Esophagus muscularis mucosa (tissue), 3 donors: Measurements from ENCODE around the gene PKP1.

Source experiments
- CTCF ChIP-seq, 3 experiments: fragments of 200-600 bp in 2 of 3; fragments of 450-650 bp in 1 of 3; sonication (generic) in 2 of 3; IDR thresholded peaks; one replicate each; pipeline ENCODE4 v1.5.1; 2017 to 2019; ENCODE audit warnings: antibody characterized with exemption in 3 of 3, mild to moderate bottlenecking in 2 of 3, moderate library complexity in 1 of 3
- POLR2A ChIP-seq: fragments of 450-650 bp; IDR thresholded peaks from one replicate; pipeline ENCODE4 v1.6.1; 2017; ENCODE audit warnings: antibody characterized with exemption, moderate library complexity, mild to moderate bottlenecking, low read depth

DNA sequence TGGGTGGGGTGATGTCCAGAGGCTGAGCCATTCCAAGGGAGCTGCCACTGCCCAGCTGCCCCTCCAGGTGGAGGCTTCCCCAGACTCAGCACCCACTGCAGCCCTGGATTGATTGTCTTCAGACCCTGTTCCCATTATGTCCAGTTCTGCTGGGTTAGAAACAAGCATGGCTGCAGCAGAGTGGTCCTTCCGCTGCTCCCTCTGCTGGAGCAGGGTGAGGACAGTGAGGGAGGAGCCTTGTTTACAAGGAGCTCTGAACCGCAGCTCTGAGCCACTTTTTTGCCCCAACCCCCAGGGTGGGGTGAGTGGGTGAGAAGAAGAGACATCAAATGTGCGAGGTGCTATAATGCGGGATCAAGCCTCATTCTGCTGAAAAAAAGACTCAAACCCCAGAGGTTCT, 91.9 kb downstream of the PKP1 start:
- TF ChIP-seq CTCF (IDR thresholded peaks at IDR 0.05) = no peak
- TF ChIP-seq POLR2A = no peak
